Gastroesophageal sphincter (tissue), 4 donors: Measurements from ENCODE around the gene CDC45. TPM values are rescaled to one million over a fixed set of nuclear protein-coding genes. Genes with fewer than 3 reads are reported as not detected.

Source experiments
- ATAC-seq: fragments of 150-250 bp; one replicate; pipeline ENCODE4 v1.9.1; 2016; ENCODE audit warnings: mild to moderate bottlenecking, moderate library complexity
- H3K27ac ChIP-seq, 4 donors: fragments of 200-600 bp; sonication (generic) in 3 of 4; 1 replicate in 3 of 4; 2 replicates in 1 of 4; pipeline ENCODE4 v1.5.1; 2016 to 2019
- H3K27me3 ChIP-seq: fragments of 200-600 bp; sonication (generic); one replicate; pipeline ENCODE4 v1.5.1; 2019
- H3K36me3 ChIP-seq, 2 donors: fragments of 200-600 bp; sonication (generic); one replicate each; pipeline ENCODE4 v1.5.1; 2019; ENCODE audit warnings: control low read depth in 1 of 2
- H3K4me1 ChIP-seq, 3 donors: fragments of 200-600 bp; sonication (generic); 1 replicate in 2 of 3; 2 replicates in 1 of 3; pipeline ENCODE4 v1.5.1; 2016 to 2019; ENCODE audit warnings: control low read depth in 2 of 3
- H3K4me3 ChIP-seq, 2 donors: fragments of 200-600 bp; sonication (generic); one replicate each; pipeline ENCODE4 v1.5.1; 2019; ENCODE audit warnings: mild to moderate bottlenecking in 1 of 2, moderate library complexity in 1 of 2
- H3K9me3 ChIP-seq, 3 donors: fragments of 200-600 bp; sonication (generic); one replicate each; pipeline ENCODE4 v1.5.1; 2017 to 2019; ENCODE audit warnings: control low read depth in 2 of 3
- CTCF ChIP-seq, 4 experiments: fragments of 200-600 bp in 2 of 4; fragments of 450-650 bp in 2 of 4; sonication (generic) in 1 of 4; IDR thresholded peaks; one replicate each; pipeline ENCODE4 v1.5.1; 2017 to 2019; ENCODE audit warnings: antibody characterized with exemption in 4 of 4, mild to moderate bottlenecking in 2 of 4, moderate library complexity in 2 of 4
- EP300 ChIP-seq: sonication (generic); formaldehyde crosslinking; IDR thresholded peaks from one replicate; pipeline ENCODE4 v1.6.1; 2017; ENCODE audit warnings: antibody characterized with exemption, mild to moderate bottlenecking
- POLR2A ChIP-seq, 2 donors: fragments of 450-650 bp; IDR thresholded peaks; one replicate each; pipeline ENCODE4 v1.6.1; 2017; ENCODE audit warnings: antibody characterized with exemption in 2 of 2, mild to moderate bottlenecking in 2 of 2, moderate library complexity in 1 of 2
- POLR2AphosphoS5 ChIP-seq: sonication (generic); formaldehyde crosslinking; IDR thresholded peaks from one replicate; pipeline ENCODE4 v1.6.1; 2017; ENCODE audit warnings: antibody characterized with exemption
- WGBS, 2 donors: methylation state at CpG; one replicate each; pipeline ENCODE4 v1.1.5; 2018; ENCODE audit warnings: low coverage in 1 of 2; 5-methylcytosine and 5-hydroxymethylcytosine counted together
- total RNA-seq, 4 donors: library from RNA; depleted of rRNA; stranded (reverse); fragments of >200 nt; gene quantifications; one replicate each; pipeline ENCODE4 v1.1.0, GENCODE V29; 2016

CDC45 gene
- total RNA-seq, 4 donors from 2014 or later: 2.1 TPM; not detected in 3

GRCh38 chr22:19565382-19566278 lies 85.9 kb downstream of the CDC45 start:
- ATAC-seq: peak; percentile 74
- Histone ChIP-seq H3K4me1 (no peaks in the 10 kb centered on the region), H3K36me3 (no peaks in the 10 kb centered on the region), H3K27me3 (peaks cover 23% of the 10 kb centered on the region), H3K9me3 (no peaks in the 10 kb centered on the region), H3K27ac (peak overlapping the region in 1 of 4 donors; percentile 38), H3K4me3 (no peak overlapping the region)
- 72 to 78% methylated on average over 1 to 11 of the region's 11 CpGs for WGBS, 2 donors
- TF ChIP-seq CTCF (IDR thresholded peaks at IDR 0.05) (no peak), POLR2AphosphoS5 (no peak), POLR2A (IDR thresholded peaks at IDR 0.05) (no peak), EP300 (no peak)

GRCh38 chr22:19566279-19567156 lies 86.8 kb downstream of the CDC45 start:
- ATAC-seq: no peak
- H3K27ac ChIP-seq: peak overlapping the region in 3 of 4 donors; percentile 49 to 67 (median 55)
- H3K36me3 ChIP-seq: no peaks in the 10 kb centered on the region
- no peak overlapping the region for H3K4me3 ChIP-seq
- WGBS, 2 donors: 89 to 100% methylated on average over 1 to 17 of the region's 52 CpGs
- no peaks in the 10 kb centered on the region for H3K9me3 ChIP-seq
- peaks cover 23% of the 10 kb centered on the region for H3K27me3 ChIP-seq
- TF ChIP-seq EP300 (no peak), CTCF (IDR thresholded peaks at IDR 0.05) (no peak), POLR2A (IDR thresholded peaks at IDR 0.05) (no peak), POLR2AphosphoS5 (no peak)
- no peaks in the 10 kb centered on the region for H3K4me1 ChIP-seq

- ATAC-seq: peak; percentile 45
- Histone ChIP-seq H3K4me1 (no peaks in the 10 kb centered on the region), H3K27me3 (peaks cover 23% of the 10 kb centered on the region), H3K9me3 (no peaks in the 10 kb centered on the region), H3K27ac (peak overlapping the region in 3 of 4 donors; percentile 40 to 67 (median 49)), H3K36me3 (no peaks in the 10 kb centered on the region), H3K4me3 (no peak overlapping the region)
- 67 to 70% methylated on average over 14 to 21 of the region's 24 CpGs for WGBS, 2 donors
- TF ChIP-seq POLR2A (IDR thresholded peaks at IDR 0.05): no peak
- TF ChIP-seq POLR2AphosphoS5: no peak
- TF ChIP-seq EP300: no peak
- TF ChIP-seq CTCF (IDR thresholded peaks at IDR 0.05): no peak
These were observed 87.7 kb downstream of the CDC45 start for GRCh38 chr22:19567157-19568009.

GRCh38 chr22:19568337-19569275 lies 88.9 kb downstream of the CDC45 start:
- Histone ChIP-seq H3K9me3 (no peaks in the 10 kb centered on the region), H3K4me3 (no peak overlapping the region), H3K4me1 (no peaks in the 10 kb centered on the region), H3K27ac (no peak overlapping the region), H3K27me3 (peaks cover 23% of the 10 kb centered on the region), H3K36me3 (no peaks in the 10 kb centered on the region)
- TF ChIP-seq EP300 (no peak), CTCF (IDR thresholded peaks at IDR 0.05) (no peak), POLR2A (IDR thresholded peaks at IDR 0.05) (no peak), POLR2AphosphoS5 (no peak)
- WGBS, 2 donors: 70 to 76% methylated on average over 7 to 8 of the region's 9 CpGs
- no peak for ATAC-seq
